Measurements from ENCODE around the gene MRGPRF.

Gene MRGPRF

GRCh38 chr11:69013009-69013951, at the start of gene MRGPRF:
Gene MRGPRF, minus strand, starts transcription at chr11:69013246. Its CDS starts 3,345 bp downstream, at chr11:69009901.
- no peak for DNase-seq (ENCODE audit: low read depth)

- DNase-seq (ENCODE audit: low read depth) = no peak
These were observed 49.3 kb upstream of the MRGPRF start for GRCh38 chr11:69062169-69062855.

GRCh38 chr11:69061713-69062053, 48.6 kb upstream of the MRGPRF start:
- no peak for DNase-seq (ENCODE audit: low read depth)

GRCh38 chr11:69060806-69061712, 48.0 kb upstream of the MRGPRF start:
- no peak for DNase-seq (ENCODE audit: low read depth)

GRCh38 chr11:69059985-69060384, 46.9 kb upstream of the MRGPRF start:
- no peak for DNase-seq (ENCODE audit: low read depth)

- DNase-seq (ENCODE audit: low read depth) = no peak
These were observed 46.4 kb upstream of the MRGPRF start for GRCh38 chr11:69059429-69059828.

- no peak for DNase-seq (ENCODE audit: low read depth)
These were observed 45.6 kb upstream of the MRGPRF start for GRCh38 chr11:69058511-69059270.

GRCh38 chr11:69057801-69058200, 44.8 kb upstream of the MRGPRF start:
- no peak for DNase-seq (ENCODE audit: low read depth)

GRCh38 chr11:69057236-69057635, 44.2 kb upstream of the MRGPRF start:
- DNase-seq (ENCODE audit: low read depth) = no peak

GRCh38 chr11:69055598-69056516, 42.8 kb upstream of the MRGPRF start:
- DNase-seq (ENCODE audit: low read depth) = no peak

- DNase-seq (ENCODE audit: low read depth) = no peak
These were observed 42.2 kb upstream of the MRGPRF start for GRCh38 chr11:69055212-69055586.

- DNase-seq (ENCODE audit: low read depth) = no peak
These were observed 41.6 kb upstream of the MRGPRF start for GRCh38 chr11:69054397-69055211.

GRCh38 chr11:69053546-69054396, 40.7 kb upstream of the MRGPRF start:
- DNase-seq (ENCODE audit: low read depth) = no peak

- DNase-seq (ENCODE audit: low read depth) = no peak
These were observed 40.1 kb upstream of the MRGPRF start for GRCh38 chr11:69053169-69053477.

GRCh38 chr11:69052343-69053168, 39.5 kb upstream of the MRGPRF start:
- DNase-seq (ENCODE audit: low read depth) = no peak

- no peak for DNase-seq (ENCODE audit: low read depth)
These were observed 38.6 kb upstream of the MRGPRF start for GRCh38 chr11:69051381-69052342.
